ENCODE data around the gene SPATA31D4. TPM values are rescaled to one million over a fixed set of nuclear protein-coding genes. Genes with fewer than 3 reads are reported as not detected.

Gene SPATA31D4
- total RNA-seq, 1 experiment from 2014 or later, result not detected

GRCh38 chr9:81964218-81965171 is 36.3 kb downstream of the SPATA31D4 start:
- TF ChIP-seq CTCF (IDR thresholded peaks at IDR 0.05; ENCODE audit: unreplicated experiment), result no peak
- CTCF ChIA-PET, result no interaction called here
- no peaks in the 10 kb centered on the region for H3K4me1 Mint-ChIP-seq (ENCODE audit: insufficient read depth, unreplicated experiment)
- no peak overlapping the region for H3K4me3 Mint-ChIP-seq (ENCODE audit: unreplicated experiment)
- H3K36me3 Mint-ChIP-seq (ENCODE audit: insufficient read depth, unreplicated experiment), result no peaks in the 10 kb centered on the region
- POLR2A ChIA-PET, result no interaction called here
- no peak overlapping the region for H3K27ac Mint-ChIP-seq (ENCODE audit: low read depth, unreplicated experiment)
- BruUV-seq (replicated peaks), result no TSS peak
- intact Hi-C loops (cut with micrococcal nuclease), result no loop called here
- peak; percentile 13 for DNase-seq (ENCODE audit: unreplicated experiment)
- no peaks in the 10 kb centered on the region for H3K9me3 Mint-ChIP-seq (ENCODE audit: unreplicated experiment)
- H3K27me3 Mint-ChIP-seq (ENCODE audit: insufficient read depth, unreplicated experiment), result no peaks in the 10 kb centered on the region

GRCh38 chr9:81968026-81968425 is 39.8 kb downstream of the SPATA31D4 start:
- BruUV-seq (replicated peaks), result no TSS peak
- ChIA-PET POLR2A (no interaction called here), CTCF (no interaction called here)
- Mint-ChIP-seq H3K4me3 (ENCODE audit: unreplicated experiment) (no peak overlapping the region), H3K4me1 (ENCODE audit: insufficient read depth, unreplicated experiment) (no peaks in the 10 kb centered on the region), H3K36me3 (ENCODE audit: insufficient read depth, unreplicated experiment) (no peaks in the 10 kb centered on the region), H3K27me3 (ENCODE audit: insufficient read depth, unreplicated experiment) (no peaks in the 10 kb centered on the region), H3K9me3 (ENCODE audit: unreplicated experiment) (peaks cover 10% of the 10 kb centered on the region), H3K27ac (ENCODE audit: low read depth, unreplicated experiment) (no peak overlapping the region)
- intact Hi-C loops (cut with micrococcal nuclease), result no loop called here
- TF ChIP-seq CTCF (IDR thresholded peaks at IDR 0.05; ENCODE audit: unreplicated experiment), result no peak
- no peak for DNase-seq (ENCODE audit: unreplicated experiment)

- no peak for DNase-seq (ENCODE audit: unreplicated experiment)
- no TSS peak for BruUV-seq (replicated peaks)
- intact Hi-C loops (cut with micrococcal nuclease), result no loop called here
- no peak for TF ChIP-seq CTCF (IDR thresholded peaks at IDR 0.05; ENCODE audit: unreplicated experiment)
- no peak overlapping the region for H3K27ac Mint-ChIP-seq (ENCODE audit: low read depth, unreplicated experiment)
- no peak overlapping the region for H3K4me3 Mint-ChIP-seq (ENCODE audit: unreplicated experiment)
- H3K27me3 Mint-ChIP-seq (ENCODE audit: insufficient read depth, unreplicated experiment), result no peaks in the 10 kb centered on the region
- no peaks in the 10 kb centered on the region for H3K4me1 Mint-ChIP-seq (ENCODE audit: insufficient read depth, unreplicated experiment)
- ChIA-PET POLR2A (no interaction called here), CTCF (interaction anchor here (0.6 to 0.7 kb wide), 2 partner anchors 649 to 897 kb away, joined by 3 read pairs; no protein-coding TSS in a partner anchor)
- no peaks in the 10 kb centered on the region for H3K36me3 Mint-ChIP-seq (ENCODE audit: insufficient read depth, unreplicated experiment)
- peaks cover 10% of the 10 kb centered on the region for H3K9me3 Mint-ChIP-seq (ENCODE audit: unreplicated experiment)
These were observed 41.7 kb downstream of the SPATA31D4 start for GRCh38 chr9:81969971-81970370.

GRCh38 chr9:81971727-81972126 is 43.5 kb downstream of the SPATA31D4 start:
- Mint-ChIP-seq H3K4me1 (ENCODE audit: insufficient read depth, unreplicated experiment) (no peaks in the 10 kb centered on the region), H3K4me3 (ENCODE audit: unreplicated experiment) (no peak overlapping the region), H3K27me3 (ENCODE audit: insufficient read depth, unreplicated experiment) (no peaks in the 10 kb centered on the region), H3K27ac (ENCODE audit: low read depth, unreplicated experiment) (no peak overlapping the region), H3K9me3 (ENCODE audit: unreplicated experiment) (peaks cover 10% of the 10 kb centered on the region), H3K36me3 (ENCODE audit: insufficient read depth, unreplicated experiment) (no peaks in the 10 kb centered on the region)
- intact Hi-C loops (cut with micrococcal nuclease), result no loop called here
- DNase-seq (ENCODE audit: unreplicated experiment), result no peak
- POLR2A ChIA-PET, result interaction anchor here (1.1 kb wide), 1 partner anchor 11 kb away, joined by 3 read pairs; no protein-coding TSS in a partner anchor
- no peak for TF ChIP-seq CTCF (IDR thresholded peaks at IDR 0.05; ENCODE audit: unreplicated experiment)
- no TSS peak for BruUV-seq (replicated peaks)
- CTCF ChIA-PET, result interaction anchor here (0.7 kb wide), 1 partner anchor 296 kb away, joined by 3 read pairs; no protein-coding TSS in a partner anchor

All from MCF 10A (cell line).